HG03571 (cell line): ENCODE measurements around the gene CYBA.
"Not testable (repeated sequence)": the region's sequence is repeated elsewhere in the genome, so short reads cannot be mapped to it uniquely, and the experiment has no call there.

ENCODE experiments used
- ATAC-seq: cut with Tn5 transposase; IDR thresholded peaks from one replicate; pipeline ENCODE4 v1.9.1; 2021; ENCODE audit not compliant: unreplicated experiment

Gene CYBA

GRCh38 chr16:88614818-88615580, 35.9 kb downstream of the CYBA start:
- no peak for ATAC-seq

- no peak for ATAC-seq
Measured at GRCh38 chr16:88613911-88614817, 36.7 kb downstream of the CYBA start.

GRCh38 chr16:88613293-88613692, 37.6 kb downstream of the CYBA start:
- no peak for ATAC-seq

- no peak for ATAC-seq
Measured at GRCh38 chr16:88610909-88611812, 39.7 kb downstream of the CYBA start.

GRCh38 chr16:88610080-88610479, 40.8 kb downstream of the CYBA start:
- no peak for ATAC-seq

- not testable (repeated sequence) for ATAC-seq
Measured at GRCh38 chr16:88609426-88609825, 41.4 kb downstream of the CYBA start.

- no peak for ATAC-seq
Measured at GRCh38 chr16:88608076-88608475, 42.8 kb downstream of the CYBA start.

- ATAC-seq = no peak
Measured at GRCh38 chr16:88606148-88606757, 44.6 kb downstream of the CYBA start.

- no peak for ATAC-seq
Measured at GRCh38 chr16:88605186-88606147, 45.4 kb downstream of the CYBA start.

GRCh38 chr16:88602091-88602490, 48.8 kb downstream of the CYBA start:
- ATAC-seq = no peak

GRCh38 chr16:88601313-88602036, 49.4 kb downstream of the CYBA start:
- ATAC-seq = no peak

GRCh38 chr16:88600539-88600896, 50.3 kb downstream of the CYBA start:
- no peak for ATAC-seq

- no peak for ATAC-seq
Measured at GRCh38 chr16:88599825-88600538, 50.9 kb downstream of the CYBA start.

GRCh38 chr16:88599092-88599733, 51.6 kb downstream of the CYBA start:
- no peak for ATAC-seq

GRCh38 chr16:88597856-88598491, 52.9 kb downstream of the CYBA start:
- no peak for ATAC-seq

GRCh38 chr16:88596483-88596882, 54.4 kb downstream of the CYBA start:
- no peak for ATAC-seq

- ATAC-seq = no peak
Measured at GRCh38 chr16:88595921-88596320, 54.9 kb downstream of the CYBA start.
